ENCODE measurements around the gene TTLL1.

TTLL1 gene

DNA sequence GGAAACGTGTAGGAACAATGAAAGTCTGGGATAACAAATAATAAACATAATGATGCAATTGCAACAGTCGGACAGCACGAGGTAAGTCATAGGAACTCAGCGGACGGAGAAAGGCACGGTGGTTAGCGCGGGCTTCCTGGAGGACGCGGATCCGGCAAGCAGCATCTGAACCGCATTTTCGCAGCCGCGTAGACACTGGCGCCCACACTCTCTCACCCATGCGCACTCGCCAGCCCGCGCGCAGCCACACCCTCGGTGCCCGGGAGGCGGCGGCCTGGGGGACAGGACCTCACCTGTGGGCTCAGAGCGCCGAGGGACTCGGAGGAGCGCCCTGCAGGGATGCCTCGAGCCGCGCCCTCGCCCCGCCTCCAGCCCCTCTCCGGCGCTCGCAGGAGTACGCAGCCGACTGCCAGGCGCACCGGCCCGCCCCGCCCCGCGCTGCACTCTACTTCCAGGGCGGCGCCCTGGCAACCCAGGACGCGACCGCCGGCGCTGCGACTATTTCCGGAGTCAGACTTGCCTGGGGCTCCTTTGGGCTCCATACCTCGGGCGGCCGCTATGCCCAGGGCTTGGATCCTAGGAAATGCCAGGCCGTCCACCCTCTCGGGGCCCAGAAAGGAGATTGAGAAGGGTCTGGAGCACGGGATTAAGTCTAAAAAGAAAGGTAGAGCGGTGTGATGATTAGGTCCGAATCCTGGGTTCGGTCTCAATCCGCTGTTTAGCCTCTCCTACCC, at the start of gene TTLL1:
Gene TTLL1, minus strand, starts transcription at position 408 of the 734 bp plus-strand sequence. CDS start 13,805 bp downstream, outside the sequence.
- DNase-seq (ENCODE audit: low spot score) = peak; percentile 74

DNA sequence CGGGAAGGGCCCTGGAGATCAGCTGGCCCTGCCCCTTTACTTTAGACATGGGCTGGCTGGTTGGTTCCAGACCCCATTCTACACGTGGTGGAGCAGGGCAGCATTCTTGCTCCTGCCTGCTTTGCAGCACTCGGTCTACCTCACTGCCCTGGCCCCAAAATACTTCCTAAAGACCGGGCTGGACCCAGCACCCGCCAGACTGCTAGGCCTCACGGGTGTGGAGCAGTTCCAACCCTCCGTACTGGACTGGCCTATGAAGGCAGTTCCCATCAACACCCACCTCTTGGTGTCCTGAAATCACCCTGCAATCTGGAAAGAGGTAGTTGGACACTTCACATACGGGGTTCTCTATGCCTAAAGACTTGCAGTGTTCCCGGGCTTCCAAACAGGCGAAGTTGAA, 47.6 kb upstream of the TTLL1 start:
- no peak for DNase-seq (ENCODE audit: low spot score)

DNA sequence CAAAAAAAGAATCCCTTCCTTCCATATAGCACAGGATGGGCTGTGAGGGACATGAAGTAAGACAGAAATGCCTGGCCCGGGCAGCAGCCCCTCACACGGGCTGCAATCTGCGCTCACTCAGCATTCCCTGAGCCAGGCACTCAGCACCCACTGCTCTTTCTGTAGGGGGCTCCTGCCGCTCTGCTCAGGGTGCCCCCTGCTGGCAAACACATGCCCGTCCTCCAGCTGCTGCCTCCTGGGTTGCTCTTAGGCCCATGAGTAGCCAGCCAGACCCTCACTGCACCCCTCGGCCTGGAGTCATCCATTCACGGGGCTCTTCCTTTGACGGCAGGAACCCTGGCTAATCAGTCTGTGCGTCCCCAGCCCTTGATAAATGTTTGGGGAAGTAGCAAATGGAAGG, 47.1 kb upstream of the TTLL1 start:
- no peak for DNase-seq (ENCODE audit: low spot score)

DNA sequence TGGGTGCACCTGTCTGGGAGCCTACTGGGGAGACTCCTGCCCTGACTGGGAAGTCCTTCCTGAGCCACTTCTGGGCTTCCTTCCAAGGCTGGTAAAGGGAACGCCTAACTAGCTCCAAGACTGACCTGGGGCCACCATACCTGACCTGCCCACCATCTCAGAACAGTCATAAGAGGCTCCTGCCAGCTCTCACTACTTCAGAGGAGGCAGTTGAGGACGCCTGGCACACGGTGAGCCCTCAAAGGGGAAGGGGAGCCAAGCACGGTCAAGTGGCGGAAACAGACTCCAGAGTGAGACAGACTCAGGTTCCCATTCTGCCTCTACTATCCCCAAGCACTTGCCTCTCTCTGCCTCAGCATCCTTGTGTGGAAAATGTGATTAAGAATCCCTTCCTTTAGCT, 46.4 kb upstream of the TTLL1 start:
- DNase-seq (ENCODE audit: low spot score) = no peak

DNA sequence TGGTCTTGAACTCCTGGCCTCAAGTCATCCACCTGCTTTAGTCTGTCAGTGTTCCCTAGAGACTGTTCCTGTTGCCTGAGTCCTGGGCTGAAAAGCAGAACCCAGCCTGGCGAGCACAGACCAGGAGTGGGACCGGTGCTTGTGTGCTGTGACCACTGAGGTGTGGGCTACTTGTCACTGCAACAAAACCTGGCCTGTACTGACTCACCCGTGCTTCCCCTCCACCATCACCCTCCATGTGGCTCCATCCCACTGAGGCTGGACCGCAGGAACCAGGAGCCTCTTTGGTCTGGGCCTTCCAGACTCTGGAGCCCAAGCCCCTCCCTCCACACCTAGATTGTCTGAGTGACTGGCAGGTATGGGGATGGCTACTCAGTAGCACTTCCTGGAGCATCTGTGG, 45.4 kb upstream of the TTLL1 start:
- DNase-seq (ENCODE audit: low spot score) = no peak

DNA sequence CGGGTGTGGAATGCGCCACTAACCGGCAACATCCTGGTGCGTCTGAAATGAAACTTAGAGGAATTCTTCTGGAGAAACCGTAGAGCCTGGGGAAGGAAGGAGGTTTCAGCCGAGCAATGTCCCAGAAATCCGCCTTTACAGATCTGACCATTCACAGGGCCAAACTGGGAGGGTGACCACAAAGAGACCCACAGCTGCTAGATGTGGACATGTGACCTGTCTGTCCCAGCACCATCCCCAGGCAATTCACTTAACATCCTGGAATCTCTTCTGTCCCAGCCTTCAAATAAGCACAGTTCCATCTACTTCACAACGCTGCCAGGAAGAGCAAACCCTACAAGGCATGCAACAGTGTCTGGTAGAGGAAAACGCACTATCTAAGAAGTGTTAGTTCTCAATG, 44.2 kb upstream of the TTLL1 start:
- no peak for DNase-seq (ENCODE audit: low spot score)

DNA sequence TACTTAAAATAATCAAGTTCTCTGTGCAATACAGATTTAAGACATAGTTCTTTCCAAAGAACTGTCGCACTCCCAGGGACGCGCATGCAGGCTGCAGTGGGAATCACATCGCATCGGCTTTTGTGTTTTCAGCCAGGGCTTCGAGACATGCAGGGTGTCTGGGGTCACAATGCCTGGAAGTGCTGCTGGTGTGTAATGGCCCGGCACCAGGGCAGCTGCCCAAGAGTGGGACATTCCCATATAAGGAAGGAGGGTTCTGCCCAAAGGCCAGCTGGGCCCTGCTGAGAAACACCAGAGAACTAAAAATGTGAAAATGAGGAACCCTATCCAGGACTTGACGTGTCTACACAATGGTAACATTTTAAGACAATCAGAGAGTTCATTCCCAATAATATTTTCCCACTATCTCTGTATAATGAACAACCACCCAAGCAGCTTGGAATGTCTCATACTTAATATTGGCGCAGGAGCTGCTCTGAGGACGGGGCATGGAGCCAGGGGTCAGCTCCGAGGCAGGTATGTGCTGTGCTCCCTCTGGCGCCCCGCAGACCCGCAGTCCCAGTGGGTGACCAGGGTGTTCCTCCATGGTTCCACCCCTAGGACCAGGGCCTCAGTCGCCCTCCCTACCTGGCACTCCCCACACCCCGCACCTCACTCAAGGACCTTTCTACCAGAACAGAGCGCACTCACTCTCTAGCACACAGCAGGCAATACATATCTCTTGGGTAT, 42.7 kb upstream of the TTLL1 start:
- no peak for DNase-seq (ENCODE audit: low spot score)

DNA sequence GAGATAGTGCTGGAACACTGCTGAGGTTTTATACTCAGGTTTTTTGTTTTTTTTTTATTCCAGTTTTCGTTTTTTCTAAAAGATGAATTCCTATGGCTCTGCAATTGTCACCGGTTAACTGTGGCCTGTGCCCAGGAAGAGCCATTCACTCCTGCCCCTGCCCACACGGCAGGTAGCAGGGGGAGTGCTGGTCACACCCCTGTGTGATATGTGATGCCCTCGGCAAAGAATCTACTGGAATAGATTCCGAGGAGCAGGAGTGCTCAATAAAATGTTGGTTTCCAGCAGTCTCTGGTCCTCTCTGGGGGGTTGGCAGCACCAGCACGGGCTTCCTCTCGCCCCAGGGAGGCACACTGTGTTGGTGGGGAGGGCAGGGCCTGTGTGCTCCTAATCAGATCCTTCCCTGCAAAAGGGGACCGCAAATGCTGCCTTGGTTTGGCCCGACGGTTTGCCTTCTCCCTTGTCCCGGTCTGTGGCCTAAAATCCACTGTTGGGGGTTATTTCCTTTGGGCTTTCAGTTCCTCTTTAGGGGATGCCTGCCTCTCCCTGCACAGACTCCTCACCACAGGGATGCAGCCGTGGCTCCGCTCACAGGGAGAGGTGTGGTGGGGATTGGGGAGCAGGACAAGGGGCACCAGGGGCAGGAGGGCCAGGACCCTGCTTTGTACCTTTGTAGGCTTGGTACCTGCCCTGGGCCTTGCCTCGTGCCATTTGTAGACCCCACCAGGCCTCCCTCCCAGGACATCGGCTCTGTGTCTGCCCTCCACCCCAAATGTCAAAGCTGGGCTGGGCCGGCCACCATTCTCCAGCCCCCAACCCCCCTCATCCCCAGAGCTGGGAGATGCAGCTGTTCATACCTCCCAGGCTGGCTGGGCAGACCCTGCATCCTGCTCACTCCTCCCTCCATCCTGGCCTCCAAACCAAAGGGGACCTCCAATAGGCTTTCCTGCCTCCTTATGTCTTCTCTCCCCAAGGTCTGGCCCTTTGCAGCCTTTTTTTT, 40.5 kb upstream of the TTLL1 start:
- no peak for DNase-seq (ENCODE audit: low spot score)

DNA sequence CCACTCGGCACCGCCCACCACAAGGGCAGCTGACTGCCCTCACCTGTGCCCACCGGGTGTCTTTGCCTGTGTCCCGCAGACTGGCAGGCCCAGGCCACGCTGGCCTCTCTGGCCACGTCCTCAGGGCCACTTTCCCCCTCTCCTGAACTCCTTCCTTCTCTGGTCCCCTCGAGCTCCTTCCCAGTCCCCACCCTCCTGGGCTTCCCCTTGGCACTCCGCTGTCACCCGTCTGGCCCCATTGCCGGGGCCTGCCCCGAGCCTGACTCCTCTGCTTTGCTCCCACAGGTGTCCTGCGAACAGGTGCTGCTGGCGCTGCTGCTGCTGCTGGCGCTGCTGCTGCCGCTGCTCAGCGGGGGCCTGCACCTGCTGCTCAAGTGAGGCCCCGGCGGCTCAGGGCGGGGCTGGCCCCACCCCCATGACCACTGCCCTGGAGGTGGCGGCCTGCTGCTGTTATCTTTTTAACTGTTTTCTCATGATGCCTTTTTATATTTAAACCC, 39.8 kb upstream of the TTLL1 start:
- no peak for DNase-seq (ENCODE audit: low spot score)

DNA sequence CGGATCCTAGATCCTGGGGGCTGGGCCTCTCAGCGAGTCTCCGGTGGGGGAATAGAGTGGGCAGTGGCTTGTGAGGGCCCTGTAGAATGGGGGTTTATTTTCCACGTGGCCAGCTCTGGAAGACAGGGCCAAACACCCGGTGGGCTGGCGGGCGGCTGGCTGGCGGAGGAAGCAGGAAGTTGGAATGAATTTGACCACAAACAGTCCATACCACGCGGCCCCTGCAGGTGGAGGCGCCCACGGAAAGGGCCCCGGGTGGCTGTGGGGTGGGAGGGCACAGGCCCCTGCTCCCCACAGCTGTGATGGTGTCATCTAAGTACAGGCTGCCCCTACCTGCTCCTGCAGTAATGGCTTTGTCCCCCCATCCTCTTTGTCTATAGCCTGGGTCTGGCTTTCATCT, 38.9 kb upstream of the TTLL1 start:
- no peak for DNase-seq (ENCODE audit: low spot score)

DNA sequence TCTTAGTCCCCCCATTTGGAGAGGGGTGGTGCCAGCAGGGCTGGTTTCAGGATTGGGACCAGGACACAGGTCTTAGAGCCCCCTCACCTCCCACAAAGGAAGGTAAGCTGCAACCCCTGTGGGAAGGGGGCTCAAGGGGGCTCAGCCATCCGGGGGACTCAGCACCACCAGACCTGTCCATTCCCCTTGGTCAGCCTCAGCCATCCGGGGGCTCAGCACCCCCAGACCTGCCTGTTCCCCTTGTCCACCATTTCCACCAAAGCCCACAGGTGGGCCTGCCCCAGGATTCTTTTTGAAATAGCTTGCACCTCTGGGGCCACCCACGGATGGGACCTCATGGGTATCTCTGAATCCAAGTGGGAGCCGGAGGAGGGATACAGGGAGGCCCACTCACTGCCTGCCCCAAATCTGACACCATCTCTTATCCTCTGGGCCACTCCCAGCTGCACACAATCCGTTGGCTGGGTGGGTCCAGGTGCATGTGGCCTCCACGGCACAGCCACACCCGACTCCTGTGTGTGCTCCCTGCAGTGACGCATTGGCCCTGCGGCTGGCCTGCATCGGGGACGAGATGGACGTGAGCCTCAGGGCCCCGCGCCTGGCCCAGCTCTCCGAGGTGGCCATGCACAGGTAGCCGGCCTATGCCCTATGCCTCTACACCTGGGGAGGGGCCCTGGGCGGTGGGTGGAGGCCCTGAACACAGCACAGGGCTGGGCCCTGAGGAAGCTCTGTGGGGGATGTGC, 38.1 kb upstream of the TTLL1 start:
- DNase-seq (ENCODE audit: low spot score) = no peak

DNA sequence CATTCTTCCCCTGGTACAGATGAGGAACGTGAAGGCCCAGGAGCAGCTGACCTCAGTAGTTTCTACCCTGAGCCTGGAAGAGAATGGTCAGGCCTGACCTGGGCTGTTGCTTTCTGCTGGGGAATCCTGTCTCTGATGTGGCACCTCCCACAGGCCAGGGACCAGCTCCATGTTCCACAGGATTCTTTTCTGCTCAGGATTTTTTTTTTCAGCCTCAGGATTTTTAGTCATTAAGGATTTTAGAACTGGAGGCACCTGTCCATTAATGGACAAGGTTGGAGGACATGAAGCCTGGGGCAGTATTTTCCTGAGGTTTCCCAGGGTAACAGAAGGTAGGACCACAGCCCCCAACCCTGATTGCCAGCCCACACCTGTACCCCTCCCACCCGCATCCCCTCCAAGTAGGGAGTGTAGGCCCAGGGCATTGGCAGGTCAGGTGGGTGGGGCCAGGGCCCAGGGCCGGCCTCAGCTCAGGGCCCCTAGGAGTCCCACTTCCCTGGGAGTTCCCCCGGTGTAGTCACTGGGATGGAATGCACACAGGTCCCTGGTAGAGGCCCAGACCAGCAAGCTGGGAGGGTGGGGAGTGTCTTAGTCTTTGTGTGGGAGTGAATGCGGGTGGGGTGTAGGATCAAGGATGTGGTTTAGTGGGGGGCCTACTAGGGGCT, 37.4 kb upstream of the TTLL1 start:
- DNase-seq (ENCODE audit: low spot score) = no peak

DNA sequence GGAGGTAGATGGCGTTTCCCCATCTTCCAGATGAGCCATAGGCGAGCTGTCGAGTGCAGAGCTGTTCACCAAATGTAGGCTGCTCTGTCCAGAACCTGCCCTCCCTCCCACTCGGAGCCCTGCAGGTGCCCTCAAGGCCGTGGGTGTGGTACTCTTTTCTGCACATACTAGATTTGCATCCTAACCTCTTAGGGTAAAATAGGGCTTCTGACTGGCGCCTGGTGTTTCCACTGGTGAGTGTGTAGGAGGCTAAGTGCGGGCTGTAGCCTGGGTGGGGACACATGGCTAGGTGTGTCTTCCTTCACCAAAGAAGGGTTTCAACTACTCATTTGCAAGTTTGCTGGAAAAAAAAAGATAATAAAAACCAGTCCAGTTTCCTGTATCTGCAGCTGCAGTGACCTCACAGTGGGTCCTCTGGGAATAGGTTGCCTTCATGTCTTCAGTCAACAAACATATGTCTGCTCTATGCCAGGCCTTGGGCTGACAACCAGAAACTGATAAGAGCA, 29.8 kb upstream of the TTLL1 start:
- DNase-seq (ENCODE audit: low spot score) = no peak

DNA sequence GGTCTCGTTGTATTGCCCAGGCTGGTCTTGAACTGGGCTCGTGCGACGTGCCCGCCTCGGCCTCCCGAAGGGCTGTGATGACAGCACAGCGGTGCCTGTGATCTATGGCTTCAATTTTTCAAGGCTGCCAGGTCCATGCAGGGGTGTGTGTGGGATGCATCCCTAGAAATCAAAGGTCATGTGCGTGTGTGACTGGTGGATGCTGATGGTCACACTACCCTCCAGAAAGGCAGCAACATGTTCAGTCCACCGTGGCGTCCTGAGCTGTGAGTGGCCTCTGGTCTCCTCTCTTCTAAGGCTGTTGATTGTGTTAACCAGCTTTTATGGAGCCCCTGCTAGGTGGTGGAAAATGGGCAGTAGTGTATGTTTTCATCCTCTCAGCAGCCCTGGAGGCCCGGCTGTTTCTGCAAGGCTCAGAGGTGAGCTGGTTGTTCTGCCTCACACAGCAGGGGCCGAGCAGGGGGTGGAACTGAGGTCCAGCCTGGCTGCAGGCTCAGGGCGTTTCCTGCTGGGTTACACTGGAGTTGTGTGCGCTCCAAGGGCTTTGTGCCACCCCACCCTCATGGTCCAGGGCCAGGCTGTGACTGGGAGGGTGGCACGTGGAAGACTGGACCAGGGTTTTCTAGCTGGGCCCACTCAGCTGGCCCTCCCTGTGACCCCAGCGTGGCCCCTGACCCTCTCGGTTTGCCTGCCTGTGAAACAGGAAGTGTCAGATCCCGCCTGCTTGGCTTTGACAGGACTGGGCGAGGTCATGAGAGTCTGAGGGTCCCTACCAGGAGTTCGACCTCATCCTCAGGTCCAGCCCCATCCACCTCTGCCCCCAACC, 29.0 kb upstream of the TTLL1 start:
- no peak for DNase-seq (ENCODE audit: low spot score)

DNA sequence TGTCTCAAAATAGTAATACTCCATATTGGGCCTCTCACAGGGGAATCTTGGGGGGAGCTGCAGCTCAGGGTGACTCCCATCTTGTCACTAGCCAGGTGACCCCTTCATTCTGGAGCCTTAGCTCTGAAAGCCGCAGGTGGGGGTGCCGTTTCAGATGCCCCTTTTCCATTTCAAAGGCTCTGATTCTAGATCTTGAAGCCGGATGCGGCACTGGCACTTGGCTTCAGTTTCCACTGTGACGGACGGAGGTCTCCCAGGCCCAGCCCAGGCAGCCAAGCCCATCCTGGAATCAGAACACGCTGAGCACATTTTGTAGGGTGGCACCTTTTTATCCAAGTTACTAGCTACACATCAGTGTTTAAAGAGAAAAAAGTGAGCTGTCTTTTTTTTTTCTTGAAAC, 27.7 kb upstream of the TTLL1 start:
- DNase-seq (ENCODE audit: low spot score) = no peak

DNA sequence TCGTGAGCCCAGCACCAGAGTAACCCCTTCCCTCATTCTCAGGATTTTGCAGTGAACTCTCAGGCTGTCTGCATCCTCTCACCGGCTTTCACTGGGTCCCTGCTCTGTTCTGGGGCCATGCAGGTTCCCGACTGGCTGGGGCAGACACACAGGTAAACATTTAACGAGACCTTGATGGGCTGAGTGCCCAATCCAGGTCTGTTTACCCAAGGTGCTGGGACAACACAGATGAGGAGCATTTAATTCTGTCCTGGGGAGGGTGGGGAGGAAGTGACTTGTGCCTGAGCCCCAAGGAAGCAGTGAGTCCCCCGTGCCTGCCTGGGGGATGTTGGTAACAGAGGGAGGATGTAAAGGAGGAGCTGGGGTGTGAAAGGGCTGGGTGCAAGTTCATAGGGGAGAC, 25.8 kb upstream of the TTLL1 start:
- no peak for DNase-seq (ENCODE audit: low spot score)

DNA sequence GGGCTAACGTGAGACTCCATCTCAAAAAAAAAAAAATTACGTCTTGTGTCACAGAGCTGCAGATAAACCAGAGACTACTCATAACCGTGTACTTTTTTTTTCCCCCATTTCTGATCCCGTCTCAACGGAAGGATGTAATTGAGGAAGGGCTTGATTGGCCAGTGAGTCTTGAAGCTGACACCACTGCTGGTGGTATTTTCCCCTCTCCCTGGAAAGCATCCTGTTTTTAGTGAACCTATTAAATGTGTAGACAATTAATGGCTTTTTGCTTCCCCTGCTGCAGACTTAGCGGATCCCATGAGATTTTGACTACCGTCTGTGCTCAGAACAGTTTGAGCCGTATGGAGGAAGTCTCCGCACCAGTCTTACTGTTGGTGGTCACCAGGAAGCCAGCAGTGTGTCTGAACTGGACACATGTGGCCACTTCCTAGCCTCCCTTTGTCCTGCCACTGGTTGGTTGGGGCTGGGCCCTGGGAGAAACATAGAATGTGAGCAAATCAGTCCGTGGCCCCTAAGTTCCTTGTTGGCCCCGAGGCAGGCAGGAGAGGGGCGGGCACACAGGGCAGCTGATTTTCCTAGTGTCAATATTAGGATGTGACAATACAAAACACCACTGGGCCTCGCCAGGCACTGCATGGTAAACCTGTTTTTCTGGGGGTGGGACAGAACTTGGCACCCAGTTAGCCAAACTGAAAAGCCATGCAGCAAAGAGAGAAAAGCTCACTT, 24.5 kb upstream of the TTLL1 start:
- no peak for DNase-seq (ENCODE audit: low spot score)

DNA sequence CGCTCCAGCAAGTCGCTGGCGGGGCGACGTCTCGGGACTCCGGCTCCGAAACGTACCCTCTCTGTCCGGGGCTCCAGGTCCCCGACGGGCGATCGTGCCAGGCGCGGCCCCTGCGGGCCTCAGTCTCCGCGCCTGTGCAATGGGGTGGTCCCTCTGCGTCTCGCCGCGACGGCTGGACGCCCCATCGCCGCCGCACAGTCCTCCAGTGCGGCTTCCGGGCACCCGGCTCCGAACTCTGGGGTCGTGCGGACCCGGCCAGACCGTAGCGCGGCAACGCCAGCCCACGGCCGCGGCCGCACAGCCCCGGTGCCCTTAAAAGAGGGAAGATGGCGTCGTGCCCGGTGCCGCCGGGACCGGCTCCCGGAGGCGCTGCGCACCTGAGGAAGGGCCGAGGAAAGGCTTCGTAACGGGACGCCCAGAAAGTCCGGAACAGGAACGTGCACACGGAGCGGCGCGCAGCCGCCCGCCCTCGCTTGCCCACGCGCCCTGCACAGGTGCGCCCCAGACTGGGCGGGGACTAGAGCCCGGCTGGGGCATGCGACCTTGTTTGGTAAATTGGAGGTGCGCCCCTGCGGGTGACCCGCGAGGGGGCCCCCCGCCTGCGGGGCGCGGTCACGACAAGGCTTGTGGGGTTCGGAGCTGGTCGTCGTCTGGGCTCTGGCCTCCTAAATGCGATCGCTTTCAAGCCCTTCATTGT, 21.9 kb upstream of the TTLL1 start:
- DNase-seq (ENCODE audit: low spot score) = no peak
